Liver (tissue), 9 donors: ENCODE results near the gene SEZ6L. TPM values are rescaled to one million over a fixed set of nuclear protein-coding genes. Genes with fewer than 3 reads are reported as not detected.

Experiments
- DNase-seq: peaks from one replicate; pipeline ENCODE4 v3.0.0-alpha.2; 2017; ENCODE audit warnings: low spot score
- H3K27ac ChIP-seq, 2 donors: one replicate each; pipeline ENCODE4 v1.7.0; 2013; ENCODE audit warnings: inconsistent platforms in 2 of 2, low read length in 2 of 2, control low read depth in 1 of 2, low read depth in 1 of 2, mild to moderate bottlenecking in 1 of 2
- H3K27me3 ChIP-seq, 4 donors: one replicate each; pipeline versions ENCODE4 v1.6.1 to v1.7.0; 2013; ENCODE audit warnings: low read length in 3 of 4, inconsistent platforms in 1 of 4, mild to moderate bottlenecking in 1 of 4, moderate library complexity in 1 of 4; ENCODE audit not compliant: control insufficient read depth in 4 of 4, insufficient read depth in 4 of 4
- H3K36me3 ChIP-seq, 4 donors: one replicate each; pipeline versions ENCODE4 v1.6.1 to v1.7.0; 2013; ENCODE audit warnings: low read length in 3 of 4, mild to moderate bottlenecking in 3 of 4, low read depth in 1 of 4, moderate library complexity in 1 of 4; ENCODE audit not compliant: control insufficient read depth in 4 of 4, insufficient read depth in 3 of 4
- H3K4me1 ChIP-seq, 4 donors: one replicate each; pipeline versions ENCODE4 v1.6.1 to v1.7.0; 2013; ENCODE audit warnings: low read length in 3 of 4, mild to moderate bottlenecking in 3 of 4, moderate library complexity in 1 of 4; ENCODE audit not compliant: control insufficient read depth in 4 of 4, insufficient read depth in 4 of 4
- H3K4me3 ChIP-seq, 3 donors: one replicate each; pipeline versions ENCODE4 v1.6.1 to v1.7.0; 2013; ENCODE audit warnings: low read length in 3 of 3, control low read depth in 1 of 3, low read depth in 1 of 3, mild to moderate bottlenecking in 1 of 3
- H3K9ac ChIP-seq, 2 donors: one replicate each; pipeline ENCODE4 v1.7.0; 2013; ENCODE audit warnings: low read length in 2 of 2, mild to moderate bottlenecking in 2 of 2, moderate library complexity in 2 of 2, control low read depth in 1 of 2, low read depth in 1 of 2
- H3K9me3 ChIP-seq, 4 donors: one replicate each; pipeline versions ENCODE4 v1.6.1 to v1.7.0; 2013; ENCODE audit warnings: low read length in 3 of 4; ENCODE audit not compliant: control insufficient read depth in 4 of 4
- ATF3 ChIP-seq: IDR thresholded peaks from 2 replicates; pipeline ENCODE4 v1.6.1; 2016; ENCODE audit warnings: antibody characterized with exemption
- EGR1 ChIP-seq, 2 donors: IDR thresholded peaks; 2 replicates each; pipeline ENCODE4 v1.6.1; 2016 to 2018; ENCODE audit warnings: antibody characterized with exemption in 2 of 2, low read depth in 2 of 2
- FOXA1 ChIP-seq: IDR thresholded peaks from 2 replicates; pipeline ENCODE4 v1.6.1; 2016; ENCODE audit warnings: antibody characterized with exemption
- FOXA2 ChIP-seq: IDR thresholded peaks from 2 replicates; pipeline ENCODE4 v1.6.1; 2016; ENCODE audit warnings: antibody characterized with exemption
- GABPA ChIP-seq, 2 donors: IDR thresholded peaks in 1 of 2; conservative IDR thresholded peaks in 1 of 2; 2 replicates each; pipeline ENCODE4 v1.6.1; 2016; ENCODE audit warnings: antibody characterized with exemption in 2 of 2, mild to moderate bottlenecking in 1 of 2, moderate library complexity in 1 of 2
- HNF4A ChIP-seq, 2 donors: conservative IDR thresholded peaks; 2 replicates each; pipeline ENCODE4 v1.6.1; 2016; ENCODE audit warnings: antibody characterized with exemption in 2 of 2, mild to moderate bottlenecking in 2 of 2
- HNF4G ChIP-seq: IDR thresholded peaks from 2 replicates; pipeline ENCODE4 v1.6.1; 2016; ENCODE audit warnings: antibody characterized with exemption
- JUND ChIP-seq, 2 donors: IDR thresholded peaks; 2 replicates each; pipeline ENCODE4 v1.6.1; 2016; ENCODE audit warnings: antibody characterized with exemption in 2 of 2
- MAX ChIP-seq: IDR thresholded peaks from 2 replicates; pipeline ENCODE4 v1.6.1; 2016; ENCODE audit warnings: antibody characterized with exemption
- NR2F2 ChIP-seq: IDR thresholded peaks from 2 replicates; pipeline ENCODE4 v1.6.1; 2016; ENCODE audit warnings: antibody characterized with exemption
- RAD21 ChIP-seq, 2 donors: IDR thresholded peaks; 2 replicates each; pipeline ENCODE4 v1.6.1; 2016; ENCODE audit warnings: antibody characterized with exemption in 2 of 2, mild to moderate bottlenecking in 2 of 2
- REST ChIP-seq: IDR thresholded peaks from 2 replicates; pipeline ENCODE4 v1.6.1; 2016; ENCODE audit warnings: antibody characterized with exemption, mild to moderate bottlenecking
- RXRA ChIP-seq, 2 donors: IDR thresholded peaks; 2 replicates each; pipeline ENCODE4 v1.6.1; 2017 to 2018; ENCODE audit warnings: antibody characterized with exemption in 2 of 2, mild to moderate bottlenecking in 1 of 2
- SP1 ChIP-seq: IDR thresholded peaks from 2 replicates; pipeline ENCODE4 v1.6.1; 2018; ENCODE audit warnings: antibody characterized with exemption, mild to moderate bottlenecking
- TAF1 ChIP-seq: conservative IDR thresholded peaks from 2 replicates; pipeline ENCODE4 v1.6.1; 2016; ENCODE audit warnings: antibody characterized with exemption, mild to moderate bottlenecking
- YY1 ChIP-seq: IDR thresholded peaks from 2 replicates; pipeline ENCODE4 v1.6.1; 2016; ENCODE audit warnings: antibody characterized with exemption, mild to moderate bottlenecking
- WGBS: extraction: QIAGEN DNeasy Blood & Tissue Kit; methylation state at CpG from one replicate; pipeline ENCODE4 v1.1.7; 2013; 5-methylcytosine and 5-hydroxymethylcytosine counted together
- polyA plus RNA-seq, 2 donors: library from polyadenylated mRNA; stranded (reverse) in 1 of 2; unstranded in 1 of 2; fragments of 200-250 nt in 1 of 2; fragments of >200 nt in 1 of 2; fragmentation: Nextera tagmentation in 1 of 2; extraction: Ambion mirVana in 1 of 2; gene quantifications; one replicate each; pipeline versions ENCODE4 v1.2.1 to v1.2.3, GENCODE V29; 2013 to 2015
- total RNA-seq, 2 donors: library from RNA; depleted of rRNA; stranded (reverse); fragments of >200 nt; gene quantifications; one replicate each; pipeline ENCODE4 v1.2.3, GENCODE V29; 2014
- donor health status: healthy.
- donor health status: healthy.
- donor health status: healthy.
- donor health status: healthy.
- donor health status: healthy.

SEZ6L gene
- total and polyA plus RNA-seq, 4 donors, result under 0.01 to 0.70 (median 0.08) TPM; not detected in 1

GRCh38 chr22:26235792-26236487 is 66.7 kb downstream of the SEZ6L start:
- DNase-seq, result no peak
- TF ChIP-seq NR2F2, result no peak
- no peak for TF ChIP-seq RXRA (IDR thresholded peaks at IDR 0.05)
- no peak for TF ChIP-seq REST
- no peak for TF ChIP-seq HNF4G
- TF ChIP-seq ATF3, result no peak
- TF ChIP-seq MAX, result no peak
- no peak for TF ChIP-seq FOXA1
- no peak for TF ChIP-seq SP1
- no peak for TF ChIP-seq FOXA2
- no peak for TF ChIP-seq EGR1 (IDR thresholded peaks at IDR 0.05; ENCODE audit: low read depth in 2 of 2)
- no peak for TF ChIP-seq GABPA (IDR thresholded peaks at IDR 0.05 in 1 of 2, conservative IDR thresholded peaks at IDR 0.05 in 1 of 2)
- TF ChIP-seq TAF1, result no peak
- no peak for TF ChIP-seq RAD21 (IDR thresholded peaks at IDR 0.05)
- no peak for TF ChIP-seq YY1
- TF ChIP-seq JUND (IDR thresholded peaks at IDR 0.05), result no peak
- Histone ChIP-seq H3K9me3 (no peaks in the 10 kb centered on the region), H3K27ac (no peak overlapping the region), H3K27me3 (peaks cover 0 to 3% (median 1%) of the 10 kb centered on the region in 4 donors), H3K9ac (no peak overlapping the region), H3K4me3 (no peak overlapping the region), H3K4me1 (no peaks in the 10 kb centered on the region), H3K36me3 (no peaks in the 10 kb centered on the region)
- 68% methylated on average over 11 of the region's 11 CpGs for WGBS

- H3K4me1 ChIP-seq, result no peaks in the 10 kb centered on the region
- 67% methylated on average over 6 of the region's 6 CpGs for WGBS
- no peak for DNase-seq
- no peaks in the 10 kb centered on the region for H3K9me3 ChIP-seq
- H3K36me3 ChIP-seq, result no peaks in the 10 kb centered on the region
- H3K27me3 ChIP-seq, result peaks cover 0 to 4% (median 1%) of the 10 kb centered on the region in 4 donors
- no peak overlapping the region for H3K27ac ChIP-seq
- H3K9ac ChIP-seq, result no peak overlapping the region
- TF ChIP-seq JUND (IDR thresholded peaks at IDR 0.05) (no peak), NR2F2 (no peak), REST (no peak), HNF4G (no peak), HNF4A (conservative IDR thresholded peaks at IDR 0.05) (no peak)
- no peak overlapping the region for H3K4me3 ChIP-seq
Measured at GRCh38 chr22:26236991-26237390, 67.7 kb downstream of the SEZ6L start.
